Fibroblast of skin of left biceps (primary cell): ENCODE data around the gene OAS3.

Experiments
- DNase-seq, 2 experiments: peaks; one replicate each; pipeline ENCODE4 v3.0.0-alpha.2; 2013; ENCODE audit warnings: low read depth in 2 of 2

OAS3 gene

GRCh38 chr12:113016796-113017195 lies 78.5 kb downstream of the OAS3 start:
- DNase-seq, result no peak

GRCh38 chr12:113019025-113019424 lies 80.8 kb downstream of the OAS3 start:
- DNase-seq, result no peak

GRCh38 chr12:113021500-113021899 lies 83.2 kb downstream of the OAS3 start:
- DNase-seq, result no peak
